Measurements from ENCODE around the gene GSG1.
"Not testable (repeated sequence)": the region's sequence is repeated elsewhere in the genome, so short reads cannot be mapped to it uniquely, and the experiment has no call there.

GSG1 gene

DNA sequence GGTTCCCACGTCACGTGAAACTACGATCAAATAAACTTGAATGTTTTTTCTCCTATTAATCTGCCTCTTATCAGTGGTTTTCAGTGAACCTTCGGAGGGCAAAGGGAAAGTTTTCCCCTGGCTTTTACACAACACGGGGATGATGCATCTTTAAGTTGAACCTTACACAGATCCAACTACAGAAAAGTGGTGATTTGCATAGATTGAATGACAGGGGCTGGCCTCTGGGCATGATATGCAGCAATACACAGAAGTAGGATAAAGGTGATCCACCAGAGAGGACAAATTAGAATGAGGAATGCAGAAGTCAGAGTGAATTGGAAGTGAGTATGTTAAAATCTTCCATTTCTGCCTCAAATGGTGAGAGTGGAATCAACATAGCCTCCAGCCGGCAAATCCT, 11.6 kb downstream of the GSG1 start:
- DNase-seq (ENCODE audit: low spot score): no peak

DNA sequence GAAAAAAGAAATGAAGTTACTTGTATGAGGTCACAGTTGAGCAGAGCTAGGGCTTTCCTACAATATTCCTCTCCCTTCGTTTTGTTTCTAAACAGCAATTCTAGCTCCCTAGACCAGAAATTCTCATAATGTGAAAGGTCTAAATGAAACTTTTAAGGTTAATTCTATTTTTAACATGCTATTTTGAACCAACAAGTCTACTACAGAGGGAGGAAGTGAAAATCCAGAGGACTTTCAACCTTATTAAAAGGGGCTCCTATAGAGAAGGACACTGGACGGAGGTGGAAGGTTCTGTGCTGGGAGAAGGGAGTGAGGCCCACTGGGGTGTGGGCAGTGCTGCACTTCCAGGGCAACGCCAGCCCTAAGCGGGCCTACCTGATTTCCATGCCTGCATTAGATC, 13.4 kb downstream of the GSG1 start:
- DNase-seq (ENCODE audit: low spot score): no peak

DNA sequence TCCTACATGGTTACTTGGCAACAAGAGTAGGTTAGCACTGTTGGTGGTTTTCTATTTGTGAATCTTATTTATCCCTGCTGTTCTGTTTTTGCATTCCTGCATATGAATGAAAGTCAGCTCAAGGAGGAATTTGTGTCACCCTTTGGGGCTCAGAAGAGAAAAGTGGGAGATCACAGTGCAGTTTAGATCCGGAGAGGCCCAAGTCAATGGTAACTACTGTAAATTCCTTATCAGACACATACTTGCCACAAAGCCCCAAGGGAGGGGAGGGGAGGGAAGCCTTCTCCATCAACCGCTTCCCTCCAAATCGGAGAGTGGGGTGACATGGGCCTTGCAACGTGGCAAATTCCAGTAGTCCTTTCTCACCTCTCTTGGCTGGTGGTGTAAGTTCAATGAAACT, 15.0 kb downstream of the GSG1 start:
- no peak for DNase-seq (ENCODE audit: low spot score)

DNA sequence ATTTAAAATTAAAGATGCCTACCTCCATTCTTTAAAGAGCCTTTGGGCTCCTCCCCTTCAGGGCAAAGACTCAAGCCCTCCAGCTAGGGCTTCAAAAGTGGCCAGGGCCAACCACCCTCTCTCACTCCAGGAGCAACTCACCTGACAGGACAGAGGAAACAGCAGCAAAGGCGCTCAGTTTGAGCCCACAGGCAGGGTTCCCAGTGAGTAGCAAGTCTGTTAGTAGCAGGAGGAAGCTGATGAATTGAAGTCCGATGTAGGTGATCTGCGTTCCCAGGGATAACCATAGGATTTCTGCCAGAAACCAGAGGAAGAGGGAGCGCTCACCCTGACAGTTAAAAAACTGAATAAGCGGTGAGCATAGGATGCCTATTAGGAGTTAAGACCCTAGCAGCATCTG, 15.7 kb downstream of the GSG1 start:
- no peak for DNase-seq (ENCODE audit: low spot score)

DNA sequence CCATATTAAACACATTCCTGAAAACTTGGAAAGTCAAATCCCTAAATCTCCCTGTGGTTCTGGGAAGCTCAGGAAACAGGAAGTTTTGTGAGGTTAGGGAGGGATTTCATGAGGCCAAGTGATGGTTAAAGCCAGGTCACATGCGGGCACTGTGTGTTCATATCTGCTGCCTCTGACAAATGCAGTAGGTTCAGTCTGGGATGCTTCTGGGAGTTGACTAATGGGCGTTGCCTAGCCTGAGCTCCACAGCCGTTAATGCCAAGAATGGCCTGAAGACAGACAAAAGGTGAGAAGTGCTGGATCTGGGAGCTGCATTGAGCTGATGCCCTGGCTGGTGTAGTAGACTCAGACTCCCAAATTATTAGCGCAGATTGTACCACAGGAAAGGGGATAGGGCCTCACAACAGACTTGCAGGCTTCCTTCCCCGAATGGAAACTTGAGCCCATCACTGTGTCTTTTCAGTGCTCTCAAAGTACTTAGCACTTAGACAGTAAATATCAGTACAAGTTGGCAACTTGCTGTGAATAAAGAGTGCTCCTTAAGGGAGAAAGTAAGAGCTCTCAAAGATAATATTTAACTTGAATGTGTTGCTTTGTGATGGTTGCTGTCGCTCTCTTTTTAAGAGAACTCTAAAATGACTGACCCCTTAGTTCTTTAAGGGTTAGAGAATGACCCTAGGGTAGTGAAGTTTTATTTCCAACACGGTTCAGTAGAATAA, 17.3 kb downstream of the GSG1 start:
- DNase-seq (ENCODE audit: low spot score): no peak

DNA sequence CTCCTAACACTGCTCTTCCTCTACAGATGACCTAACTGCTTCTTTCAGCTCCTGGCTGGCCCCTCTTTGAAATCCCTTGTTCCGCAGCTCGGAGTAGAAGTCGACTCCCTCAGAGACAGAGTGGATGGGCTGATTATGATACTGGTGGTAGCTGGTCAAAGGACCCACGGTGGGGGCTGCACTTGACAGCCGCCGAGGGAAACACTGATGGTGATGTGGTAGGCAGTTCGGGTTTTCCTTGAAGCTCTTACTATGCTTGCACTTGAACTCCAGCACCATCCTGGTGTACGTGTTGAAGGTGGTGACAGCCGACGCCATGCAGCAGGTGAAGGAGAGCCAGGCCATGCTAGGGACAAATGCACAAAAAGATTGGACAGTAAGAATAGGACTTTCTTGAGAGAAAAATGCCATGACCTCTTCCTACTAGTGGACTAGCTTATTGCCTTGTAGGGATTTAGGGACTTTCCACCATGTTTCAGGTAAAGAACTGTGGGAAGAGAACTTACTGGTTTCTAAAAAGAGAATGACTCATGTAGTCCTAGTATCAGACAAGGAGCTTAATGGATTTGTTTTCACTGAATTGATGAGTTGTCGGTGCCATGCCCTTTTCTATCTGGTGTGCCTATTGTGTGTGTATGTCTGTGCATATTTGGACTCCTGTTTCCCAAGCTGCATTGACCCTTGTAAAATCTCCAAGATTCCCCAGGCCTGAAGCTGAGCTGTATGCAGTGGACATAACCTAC, 18.4 kb downstream of the GSG1 start:
- no peak for DNase-seq (ENCODE audit: low spot score)

DNA sequence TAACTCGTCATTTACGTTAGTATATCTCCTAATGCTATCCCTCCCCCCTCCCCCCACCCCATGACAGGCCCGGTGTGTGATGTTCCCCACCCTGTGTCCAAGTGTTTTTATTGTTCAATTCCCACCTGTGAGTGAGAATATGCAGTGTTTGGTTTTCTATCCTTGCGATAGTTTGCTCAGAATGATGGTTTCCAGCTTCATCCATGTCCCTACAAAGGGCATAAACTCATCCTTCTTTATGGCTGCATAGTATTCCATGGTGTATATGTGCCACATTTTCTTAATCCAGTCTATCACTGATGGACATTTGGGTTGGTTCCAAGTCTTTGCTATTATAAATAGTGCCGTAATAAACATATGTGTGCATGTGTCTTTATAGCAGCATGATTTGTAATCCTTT, 19.8 kb downstream of the GSG1 start:
- DNase-seq (ENCODE audit: low spot score): not testable (repeated sequence)

DNA sequence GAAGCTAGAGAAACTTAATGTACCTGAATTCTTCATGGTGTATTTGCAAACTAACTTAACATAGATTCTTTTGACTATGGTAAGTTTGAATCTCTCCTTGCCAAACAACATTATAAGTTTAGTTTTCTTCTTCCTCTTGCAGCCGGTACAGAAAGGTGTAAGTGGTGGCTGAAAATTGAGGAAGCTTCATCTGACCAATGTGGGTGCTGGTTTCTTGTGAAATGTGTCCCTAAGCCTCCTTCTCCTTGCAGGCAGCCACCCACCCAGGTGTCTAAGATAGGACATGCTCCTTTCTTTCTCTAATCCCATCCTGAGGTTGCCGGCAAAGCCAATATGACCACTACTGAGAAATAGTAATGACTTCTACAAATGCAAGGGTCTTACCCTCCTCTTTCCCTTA, 20.6 kb downstream of the GSG1 start:
- no peak for DNase-seq (ENCODE audit: low spot score)

DNA sequence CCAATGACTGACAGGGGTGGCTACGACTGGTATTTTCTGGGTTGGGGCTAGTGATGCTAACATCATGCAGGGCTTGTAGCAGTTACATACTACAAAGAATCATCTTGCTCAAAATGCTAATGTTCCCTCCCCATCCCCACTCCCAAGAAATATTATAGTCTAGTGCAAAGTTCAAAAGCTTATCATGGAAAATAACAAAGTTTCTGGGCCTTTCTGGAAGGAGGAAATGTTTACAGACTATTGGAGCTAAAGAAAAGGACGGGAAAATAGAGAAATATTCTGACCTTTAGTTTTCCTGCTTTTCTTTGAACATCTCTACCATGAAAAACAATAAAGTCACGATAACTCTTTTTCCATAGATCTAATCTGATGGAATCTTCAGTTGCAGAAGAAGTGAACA, 23.2 kb downstream of the GSG1 start:
- no peak for DNase-seq (ENCODE audit: low spot score)

DNA sequence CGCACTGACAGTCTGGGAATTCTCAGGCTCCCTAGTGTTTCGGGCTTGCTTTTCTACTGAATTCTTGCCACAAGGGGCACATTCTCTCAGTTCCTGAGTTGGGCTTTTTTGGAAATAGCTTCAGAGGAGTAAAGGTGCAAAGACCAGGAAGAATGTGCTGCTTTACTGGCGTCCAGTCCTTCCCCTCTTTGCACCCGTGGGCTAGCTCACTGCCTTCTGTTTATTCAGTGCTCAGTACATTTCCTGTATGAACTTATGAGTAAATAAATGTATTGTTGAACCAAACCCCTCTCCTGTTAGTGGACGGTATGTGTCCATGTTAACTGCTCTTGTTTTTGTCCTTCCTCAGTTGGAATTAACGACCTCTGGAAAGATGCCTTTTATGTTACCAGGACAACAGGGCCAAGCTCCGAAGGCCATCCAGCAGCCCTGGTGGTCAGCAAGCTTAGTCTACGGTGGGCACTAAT, 24.0 kb downstream of the GSG1 start:
- DNase-seq (ENCODE audit: low spot score): no peak

DNA sequence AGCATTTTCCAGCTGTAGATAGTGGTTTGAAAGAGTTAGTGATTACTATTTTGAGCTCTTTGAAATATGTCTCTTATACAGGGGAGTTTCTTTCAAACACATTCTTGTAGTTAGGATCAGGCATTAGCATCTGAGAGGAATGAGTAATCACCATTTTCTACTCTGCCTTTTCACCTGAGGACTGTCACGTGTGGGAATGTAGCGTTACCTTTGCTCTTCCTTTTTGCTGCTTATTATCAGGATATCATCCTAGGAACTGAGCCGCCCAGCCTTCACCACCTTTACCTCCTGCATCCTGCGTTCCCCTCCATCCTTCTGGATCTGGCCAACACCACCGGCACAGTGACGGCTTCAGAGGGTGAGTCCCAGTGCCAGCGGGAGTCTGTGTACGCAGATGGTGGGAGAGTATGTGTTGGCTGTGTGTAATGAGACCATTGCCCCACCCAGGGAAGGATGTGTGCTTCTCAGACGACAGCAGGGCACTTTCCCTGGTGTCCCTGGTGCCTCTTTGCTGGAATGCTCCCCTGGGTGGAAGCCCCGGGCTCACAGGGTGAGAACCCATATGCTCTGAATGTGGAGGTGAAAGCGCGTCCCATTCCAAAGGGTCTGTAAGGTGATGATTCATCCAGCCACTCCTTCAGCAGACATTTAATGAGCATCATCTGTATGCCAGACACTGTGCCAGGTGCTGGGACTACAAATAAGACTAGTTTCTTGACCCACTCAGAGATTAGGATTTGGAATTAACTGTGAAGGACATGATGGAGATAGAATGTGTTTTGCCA, 27.5 kb downstream of the GSG1 start:
- DNase-seq (ENCODE audit: low spot score): no peak

DNA sequence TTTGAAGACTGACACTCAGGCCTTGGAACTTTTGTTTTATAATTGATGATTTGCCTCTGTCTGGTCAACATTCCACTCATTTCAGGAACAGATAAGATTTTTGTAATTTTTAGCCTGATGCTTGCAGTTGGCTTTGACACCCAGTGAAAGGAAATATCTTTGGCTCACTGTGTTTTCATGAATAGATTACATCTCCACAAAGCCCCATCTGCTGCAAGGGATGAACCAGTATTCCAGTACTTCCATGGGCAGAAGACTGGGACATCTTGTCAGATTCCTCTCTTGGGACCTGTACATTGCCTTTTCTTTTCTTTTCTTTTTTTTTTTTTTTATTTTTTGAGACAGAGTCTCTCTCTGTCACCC, 28.4 kb downstream of the GSG1 start:
- DNase-seq (ENCODE audit: low spot score): no peak

DNA sequence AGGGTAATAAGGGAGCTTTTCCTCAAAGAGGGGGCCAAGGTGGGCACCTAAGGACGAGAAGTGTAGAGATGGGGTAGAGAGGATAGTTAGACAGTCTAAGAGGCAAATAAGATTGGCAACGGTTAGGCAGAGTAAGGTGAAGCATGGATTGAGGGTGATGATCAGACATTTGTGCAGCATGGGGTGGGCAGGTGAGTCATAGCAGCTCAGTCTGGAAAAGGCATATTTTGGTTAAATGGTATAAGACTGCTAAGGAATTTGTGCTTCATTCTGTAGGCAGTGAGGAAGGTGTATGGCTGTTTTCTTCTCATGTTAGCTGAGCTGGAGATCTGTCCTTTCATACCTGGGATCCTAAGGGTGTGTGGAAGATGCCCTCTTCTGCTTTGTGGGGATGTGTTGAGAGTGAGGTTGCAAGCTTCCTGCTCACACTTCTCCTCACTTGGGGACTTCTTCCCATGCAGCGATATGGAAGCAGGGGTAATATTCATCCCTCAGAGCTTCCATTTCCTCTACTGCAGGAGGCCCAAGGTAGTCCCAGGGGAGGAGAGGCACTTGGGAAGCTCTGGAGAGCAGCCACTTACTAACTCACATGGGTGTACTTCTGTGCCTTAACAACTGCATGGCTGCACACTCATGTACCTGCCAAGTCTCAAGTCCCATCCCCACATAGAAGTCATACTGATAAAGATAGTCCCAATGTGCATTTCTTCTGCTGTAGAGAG, 28.9 kb downstream of the GSG1 start:
- no peak for DNase-seq (ENCODE audit: low spot score)

DNA sequence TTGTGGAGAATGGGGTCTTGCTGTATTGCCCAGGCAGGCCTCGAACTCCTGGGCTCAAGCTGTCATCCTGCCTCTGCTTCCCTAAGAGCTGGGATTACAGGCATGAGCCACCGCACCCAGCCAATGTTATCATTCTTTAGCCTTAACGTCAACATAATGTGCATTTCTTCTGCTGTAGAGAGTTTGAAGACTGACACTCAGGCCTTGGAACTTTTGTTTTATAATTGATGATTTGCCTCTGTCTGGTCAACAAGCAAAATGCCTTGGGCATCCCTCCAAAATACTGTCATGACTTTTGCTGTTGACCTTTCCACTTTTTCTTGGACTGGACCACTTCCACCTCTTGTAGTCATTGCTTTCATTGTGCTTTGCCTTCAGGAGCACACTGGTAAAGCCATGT, 30.3 kb downstream of the GSG1 start:
- DNase-seq (ENCODE audit: low spot score): no peak

DNA sequence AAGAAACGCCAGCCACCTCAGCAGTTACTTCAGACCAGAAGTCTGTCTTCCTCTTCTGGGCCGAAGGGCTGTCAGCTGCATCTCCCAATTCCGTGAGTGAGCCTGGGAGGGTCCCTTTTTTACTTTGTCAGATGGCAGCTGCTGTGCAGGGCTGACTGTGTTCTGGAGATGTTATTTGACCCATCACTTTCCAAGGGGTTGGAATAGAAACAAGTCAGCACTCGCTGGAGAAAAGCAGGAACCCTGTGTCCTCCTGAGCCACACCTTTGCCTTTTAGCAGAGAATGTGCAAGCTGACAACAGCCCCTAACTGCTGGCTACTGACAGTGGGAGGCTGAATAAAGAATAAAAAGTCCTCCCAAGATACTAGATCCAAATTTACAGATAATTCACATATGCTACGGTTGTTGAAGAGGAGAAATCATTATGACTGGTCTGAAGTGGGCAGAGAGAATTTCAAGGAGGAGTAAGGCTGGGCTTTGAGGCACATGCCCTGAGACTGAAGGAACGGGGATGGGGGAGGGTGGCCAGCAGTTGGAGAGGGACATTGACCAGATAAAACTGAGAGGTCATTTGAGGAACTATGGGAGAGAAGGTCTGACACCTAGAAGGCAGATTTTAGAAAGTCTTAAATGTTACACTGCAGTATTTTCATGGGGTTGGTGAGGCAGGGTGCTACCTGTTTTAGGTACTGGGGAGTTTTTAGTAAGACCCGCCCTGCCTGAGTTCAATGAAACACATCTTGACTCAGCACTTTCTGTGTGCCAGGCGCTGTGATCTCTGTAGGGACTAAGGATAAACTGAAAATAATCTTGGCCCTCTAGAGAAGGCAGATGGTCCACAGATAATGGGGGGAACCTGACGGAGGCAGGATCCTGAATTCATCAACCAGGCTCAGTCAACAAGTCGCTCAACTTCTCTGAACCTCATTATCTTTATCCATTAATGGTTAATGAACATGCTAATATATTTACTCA, 31.9 kb downstream of the GSG1 start:
- DNase-seq (ENCODE audit: low spot score): no peak

DNA sequence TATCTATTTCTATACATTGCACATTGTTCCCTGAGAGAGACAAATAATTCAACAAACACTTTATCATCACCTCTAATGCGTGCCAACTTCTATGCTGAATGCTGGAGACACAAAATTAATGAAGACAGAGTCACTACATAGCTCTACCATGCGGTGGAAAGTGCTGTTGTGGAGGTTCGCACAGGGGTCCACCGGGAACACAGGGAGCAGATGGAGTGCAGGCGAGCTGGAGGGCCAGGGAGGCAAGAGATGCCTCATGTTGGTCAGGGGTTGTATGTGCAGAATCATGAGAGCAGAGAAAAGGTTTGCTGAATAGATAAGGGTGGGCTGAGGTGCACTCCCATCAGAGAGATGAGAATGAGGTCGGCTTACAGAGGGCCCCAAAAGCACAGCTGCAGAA, 34.1 kb downstream of the GSG1 start:
- no peak for DNase-seq (ENCODE audit: low spot score)

DNA sequence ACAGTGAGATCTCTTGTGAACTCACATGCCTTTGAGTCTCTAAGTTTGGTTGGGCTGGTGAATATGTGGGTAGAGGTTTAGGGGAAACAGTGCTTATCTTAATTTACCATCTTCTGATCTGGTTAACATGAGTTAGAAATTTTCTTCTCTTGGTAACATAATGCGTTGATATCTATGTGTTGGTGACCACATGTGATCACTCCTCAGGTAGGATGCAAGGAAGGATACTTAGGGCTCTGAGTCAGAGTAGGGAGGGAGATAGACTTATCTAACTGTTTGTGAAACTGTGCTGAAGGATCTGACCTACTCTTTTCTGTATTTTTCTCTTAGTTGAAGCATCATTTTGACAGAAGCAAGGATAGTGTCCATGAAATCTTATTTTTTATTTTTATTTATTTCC, 36.1 kb downstream of the GSG1 start:
- no peak for DNase-seq (ENCODE audit: low spot score)

DNA sequence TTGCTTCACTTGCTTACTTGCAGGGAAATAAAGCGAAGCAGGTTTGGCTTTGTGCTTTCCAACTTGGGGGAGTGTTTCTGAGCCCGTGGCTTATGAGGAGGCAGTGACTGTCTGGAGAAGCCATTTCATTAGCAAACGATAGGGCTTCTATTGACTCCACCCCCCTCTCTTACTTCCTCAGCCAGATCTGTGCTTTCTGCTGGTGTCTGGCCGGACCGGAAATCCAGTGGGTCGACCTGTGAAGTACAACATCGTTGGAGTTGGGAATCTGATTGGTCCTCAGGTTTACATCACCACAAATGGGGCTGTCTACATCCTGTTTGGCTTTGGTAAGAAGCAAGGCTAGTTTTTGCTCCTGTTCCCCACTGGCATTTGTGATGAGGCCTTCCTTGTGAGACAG, 37.0 kb downstream of the GSG1 start:
- DNase-seq (ENCODE audit: low spot score): no peak

DNA sequence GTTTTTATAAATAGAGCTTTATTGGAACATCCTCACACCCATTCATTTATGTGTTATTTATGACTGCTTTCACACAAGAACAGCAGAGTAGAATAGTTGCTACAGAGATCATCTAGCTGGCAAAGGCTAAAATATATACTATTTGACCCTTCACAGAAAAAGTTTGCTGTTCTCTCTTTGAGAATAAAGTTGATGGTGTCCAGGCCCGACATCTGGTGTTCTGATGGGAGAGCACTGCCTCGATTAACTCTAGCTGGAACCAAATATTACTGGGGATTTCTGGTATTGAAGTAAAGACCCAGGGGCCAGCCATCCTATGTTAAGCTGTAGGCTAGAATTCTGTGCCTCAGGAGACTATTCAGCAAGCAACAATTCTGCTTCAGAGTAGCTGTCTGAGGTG, 37.5 kb downstream of the GSG1 start:
- no peak for DNase-seq (ENCODE audit: low spot score)

DNA sequence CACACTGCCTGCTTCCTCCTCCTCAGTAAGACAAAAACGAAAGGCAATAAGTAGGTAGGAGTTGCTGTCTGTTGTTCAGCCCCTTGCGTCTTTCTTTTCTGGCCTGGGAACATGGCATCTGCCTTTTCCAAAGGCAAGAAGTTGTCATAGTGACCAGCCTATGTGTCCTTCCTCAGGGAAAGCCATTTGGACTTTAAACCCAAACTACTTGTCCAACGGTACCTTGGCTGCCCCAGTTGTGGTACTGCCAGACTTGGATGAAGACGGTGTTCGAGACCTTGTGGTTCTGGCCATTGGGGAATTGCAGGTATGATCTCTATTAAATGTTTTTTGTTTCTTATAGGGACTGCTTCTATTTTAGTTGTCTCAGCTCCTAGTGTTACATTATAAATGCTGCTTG, 40.8 kb downstream of the GSG1 start:
- peak; percentile 10 for DNase-seq (ENCODE audit: low spot score)

DNA sequence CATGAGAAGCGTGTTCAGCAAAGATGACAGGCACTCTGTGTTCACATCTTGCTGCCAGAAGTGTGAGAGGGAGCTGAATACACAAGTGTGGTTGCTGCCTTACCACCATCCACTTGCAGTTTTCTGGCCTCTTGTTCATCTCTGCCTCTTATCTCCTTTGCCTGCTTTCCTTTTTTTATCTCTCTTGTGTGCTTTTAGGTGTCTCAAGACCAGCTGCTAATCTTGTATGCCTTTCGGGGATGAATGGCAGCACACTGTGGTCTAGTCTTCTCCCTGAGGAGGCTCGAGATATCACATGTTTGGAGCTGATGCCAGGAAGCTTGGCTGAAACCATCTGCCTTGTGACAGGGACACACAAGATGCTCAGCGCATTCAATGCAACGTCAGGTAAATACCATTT, 42.1 kb downstream of the GSG1 start:
- no peak for DNase-seq (ENCODE audit: low spot score)
